Neuronal stem cell (in vitro differentiated cells): ENCODE results near the gene CAPN11.
"Not testable (repeated sequence)": the region's sequence is repeated elsewhere in the genome, so short reads cannot be mapped to it uniquely, and the experiment has no call there.

ENCODE experiments used
- DNase-seq: peaks from one replicate; pipeline ENCODE4 v3.0.0-alpha.2; 2013; ENCODE audit warnings: low spot score
- H2AFZ ChIP-seq: one replicate; pipeline ENCODE4 v1.6.1; 2013; ENCODE audit warnings: mild to moderate bottlenecking, low read length, inconsistent platforms
- H2AK5ac ChIP-seq: 2 replicates; pipeline ENCODE4 v1.6.1; 2013; ENCODE audit warnings: low read depth, mild to moderate bottlenecking, inconsistent platforms, low read length, moderate library complexity, mixed read lengths
- H2BK120ac ChIP-seq: 2 replicates; pipeline ENCODE4 v1.6.1; 2013; ENCODE audit warnings: low read depth, mild to moderate bottlenecking, inconsistent platforms, low read length, moderate library complexity, mixed read lengths
- H2BK12ac ChIP-seq: one replicate; pipeline ENCODE4 v1.6.1; 2013; ENCODE audit warnings: low read length, inconsistent platforms
- H2BK15ac ChIP-seq: 2 replicates; pipeline ENCODE4 v1.6.1; 2013; ENCODE audit warnings: mild to moderate bottlenecking, low read length, inconsistent platforms, mixed read lengths
- H2BK5ac ChIP-seq: one replicate; pipeline ENCODE4 v1.6.1; 2013; ENCODE audit warnings: inconsistent platforms, mild to moderate bottlenecking, low read length, moderate library complexity
- H3K14ac ChIP-seq: one replicate; pipeline ENCODE4 v1.6.1; 2013; ENCODE audit warnings: low read length, inconsistent platforms
- H3K18ac ChIP-seq: 2 replicates; pipeline ENCODE4 v1.6.1; 2013; ENCODE audit warnings: low read length, inconsistent platforms
- H3K23ac ChIP-seq: 2 replicates; pipeline ENCODE4 v1.6.1; 2013; ENCODE audit warnings: low read depth, mild to moderate bottlenecking, mixed read lengths, low read length, inconsistent platforms; ENCODE audit not compliant: poor library complexity
- H3K27ac ChIP-seq: replicated peaks from 3 replicates; pipeline ENCODE4 v1.5.1; 2013; ENCODE audit warnings: low read length, inconsistent platforms
- H3K27me3 ChIP-seq, 3 experiments: 2 replicates each; pipeline ENCODE4 v1.6.1; 2013; ENCODE audit warnings: low read length in 3 of 3, mild to moderate bottlenecking in 2 of 3, inconsistent platforms in 1 of 3, low read depth in 1 of 3, mixed read lengths in 1 of 3, moderate library complexity in 1 of 3; ENCODE audit not compliant: control insufficient read depth in 3 of 3, insufficient read depth in 3 of 3
- H3K36me3 ChIP-seq, 2 donors: replicated peaks in 1 of 2; 2 replicates each; pipeline ENCODE4 v1.6.1; 2013; ENCODE audit warnings: low read length in 2 of 2; ENCODE audit not compliant: control insufficient read depth in 2 of 2, insufficient read depth in 2 of 2
- H3K4ac ChIP-seq: 2 replicates; pipeline ENCODE4 v1.6.1; 2013; ENCODE audit warnings: inconsistent platforms, mild to moderate bottlenecking, low read length, moderate library complexity
- H3K4me1 ChIP-seq, 2 donors: 1 replicate in 1 of 2; 2 replicates in 1 of 2; pipeline ENCODE4 v1.6.1; 2013; ENCODE audit warnings: low read length in 2 of 2, low read depth in 1 of 2; ENCODE audit not compliant: control insufficient read depth in 2 of 2, insufficient read depth in 1 of 2
- H3K4me2 ChIP-seq: one replicate; pipeline ENCODE4 v1.6.1; 2013; ENCODE audit warnings: mild to moderate bottlenecking, low read length, inconsistent platforms; ENCODE audit not compliant: insufficient read depth, poor library complexity, severe bottlenecking
- H3K4me3 ChIP-seq, 2 donors: 2 replicates each; pipeline ENCODE4 v1.5.1; 2013; ENCODE audit warnings: low read length in 2 of 2, mild to moderate bottlenecking in 2 of 2, inconsistent platforms in 1 of 2, moderate library complexity in 1 of 2
- H3K79me1 ChIP-seq: one replicate; pipeline ENCODE4 v1.6.1; 2013; ENCODE audit warnings: low read depth, mild to moderate bottlenecking, inconsistent platforms, low read length, moderate library complexity
- H3K9ac ChIP-seq: one replicate; pipeline ENCODE4 v1.6.1; 2013; ENCODE audit warnings: mild to moderate bottlenecking, low read depth, low read length, inconsistent platforms; ENCODE audit not compliant: poor library complexity
- H3K9me3 ChIP-seq, 2 donors: replicated peaks in 1 of 2; 2 replicates each; pipeline versions ENCODE3 to v1.6.1; 2013; ENCODE audit warnings: low read length in 2 of 2, mild to moderate bottlenecking in 2 of 2, inconsistent platforms in 1 of 2, low read depth in 1 of 2, mixed read lengths in 1 of 2, moderate library complexity in 1 of 2; ENCODE audit not compliant: control insufficient read depth in 2 of 2, insufficient read depth in 1 of 2
- H4K8ac ChIP-seq: one replicate; pipeline ENCODE4 v1.6.1; 2013; ENCODE audit warnings: low read depth, mild to moderate bottlenecking, inconsistent platforms, low read length, moderate library complexity
- H4K91ac ChIP-seq: one replicate; pipeline ENCODE4 v1.6.1; 2013; ENCODE audit warnings: low read length, low read depth, mild to moderate bottlenecking, inconsistent platforms; ENCODE audit not compliant: poor library complexity
- WGBS, 2 donors: extraction: QIAGEN DNeasy Blood & Tissue Kit; methylation state at CpG; one replicate each; pipeline ENCODE4 v1.1.7; 2013; ENCODE audit warnings: missing lambda C conversion rate in 2 of 2, mixed read lengths in 1 of 2; ENCODE audit not compliant: insufficient read length in 2 of 2, insufficient replicate concordance in 1 of 2; ENCODE audit errors: extremely low coverage in 2 of 2; 5-methylcytosine and 5-hydroxymethylcytosine counted together

Gene CAPN11

DNA sequence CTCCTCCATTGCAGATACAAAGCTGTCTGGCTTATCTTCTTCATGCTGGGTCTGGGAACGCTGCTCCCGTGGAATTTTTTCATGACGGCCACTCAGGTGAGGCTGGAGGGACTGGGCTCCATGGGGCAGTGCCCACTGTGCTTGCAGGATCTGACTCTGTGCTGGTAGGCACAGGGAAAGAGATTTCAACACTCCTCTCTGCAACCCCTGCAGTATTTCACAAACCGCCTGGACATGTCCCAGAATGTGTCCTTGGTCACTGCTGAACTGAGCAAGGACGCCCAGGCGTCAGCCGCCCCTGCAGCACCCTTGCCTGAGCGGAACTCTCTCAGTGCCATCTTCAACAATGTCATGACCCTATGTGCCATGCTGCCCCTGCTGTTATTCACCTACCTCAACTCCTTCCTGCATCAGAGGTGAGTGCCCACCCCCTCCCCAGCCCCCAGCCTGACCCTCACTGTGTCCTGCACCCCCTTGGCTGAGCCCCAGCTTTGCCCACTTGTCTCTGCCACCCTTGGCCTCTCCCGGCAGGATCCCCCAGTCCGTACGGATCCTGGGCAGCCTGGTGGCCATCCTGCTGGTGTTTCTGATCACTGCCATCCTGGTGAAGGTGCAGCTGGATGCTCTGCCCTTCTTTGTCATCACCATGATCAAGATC lies 70.9 kb downstream of the CAPN11 start:
- Histone ChIP-seq H3K9me3 (no peaks in the 10 kb centered on the region), H3K4me2 (no peak overlapping the region), H2BK120ac (no peak overlapping the region), H3K79me1 (peaks cover 7% of the 10 kb centered on the region), H2BK12ac (no peak overlapping the region), H3K27ac (no peak overlapping the region), H3K23ac (no peak overlapping the region), H3K4ac (no peak overlapping the region), H2AFZ (no peak overlapping the region), H3K18ac (no peak overlapping the region), H3K27me3 (peaks cover 0 to 2% (median 0%) of the 10 kb centered on the region in 3 experiments), H4K91ac (no peak overlapping the region), H4K8ac (no peak overlapping the region), H3K14ac (no peak overlapping the region), H3K9ac (no peak overlapping the region), H3K4me1 (peaks cover 27% of the 10 kb centered on the region in 2 donors), H3K4me3 (no peak overlapping the region), H3K36me3 (peaks cover 19 to 65% of the 10 kb centered on the region in 2 donors), H2BK5ac (no peak overlapping the region), H2BK15ac (no peak overlapping the region), H2AK5ac (no peak overlapping the region)
- WGBS, 2 donors, result no CpG with 5 or more reads among the region's 11 CpGs
- no peak for DNase-seq

DNA sequence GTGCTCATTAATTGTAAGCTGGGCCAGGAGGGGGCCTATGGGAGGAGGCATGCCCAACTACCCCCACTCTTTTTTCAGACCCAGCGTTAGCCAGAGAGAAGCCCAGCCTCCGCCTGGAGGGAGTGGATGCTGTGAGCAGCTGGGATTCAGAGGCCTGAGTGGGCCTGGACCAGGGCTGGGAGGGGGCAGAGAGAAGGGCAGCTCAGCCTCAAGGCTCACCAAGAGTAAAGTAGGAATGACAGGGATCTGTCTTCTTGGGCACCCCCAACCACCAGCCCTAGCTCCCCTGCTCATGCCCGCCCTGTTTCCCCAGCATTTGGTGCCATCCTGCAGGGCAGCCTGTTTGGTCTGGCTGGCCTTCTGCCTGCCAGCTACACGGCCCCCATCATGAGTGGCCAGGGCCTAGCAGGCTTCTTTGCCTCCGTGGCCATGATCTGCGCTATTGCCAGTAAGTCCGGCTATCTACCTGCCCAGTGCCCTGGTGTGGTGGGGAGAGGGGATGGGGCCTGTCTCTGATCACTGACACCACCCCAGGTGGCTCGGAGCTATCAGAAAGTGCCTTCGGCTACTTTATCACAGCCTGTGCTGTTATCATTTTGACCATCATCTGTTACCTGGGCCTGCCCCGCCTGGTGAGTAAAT lies 71.5 kb downstream of the CAPN11 start:
- peaks cover 23 to 26% of the 10 kb centered on the region in 2 donors for H3K4me1 ChIP-seq
- no peak overlapping the region for H2BK120ac ChIP-seq
- no peak overlapping the region for H4K8ac ChIP-seq
- H4K91ac ChIP-seq, result no peak overlapping the region
- H3K4me2 ChIP-seq, result no peak overlapping the region
- no peak overlapping the region for H2AK5ac ChIP-seq
- no peak overlapping the region for H2AFZ ChIP-seq
- no peak overlapping the region for H3K4ac ChIP-seq
- WGBS, 2 donors, result no CpG with 5 or more reads among the region's 10 CpGs
- peaks cover 4% of the 10 kb centered on the region for H3K79me1 ChIP-seq
- no peak overlapping the region for H3K23ac ChIP-seq
- peaks cover 19 to 68% of the 10 kb centered on the region in 2 donors for H3K36me3 ChIP-seq
- no peak overlapping the region for H3K18ac ChIP-seq
- no peaks in the 10 kb centered on the region for H3K9me3 ChIP-seq
- no peak overlapping the region for H3K27ac ChIP-seq
- H3K14ac ChIP-seq, result no peak overlapping the region
- H2BK5ac ChIP-seq, result no peak overlapping the region
- DNase-seq, result no peak
- no peak overlapping the region for H3K4me3 ChIP-seq
- peaks cover 0 to 2% (median 0%) of the 10 kb centered on the region in 3 experiments for H3K27me3 ChIP-seq
- H2BK12ac ChIP-seq, result no peak overlapping the region
- no peak overlapping the region for H2BK15ac ChIP-seq
- no peak overlapping the region for H3K9ac ChIP-seq

DNA sequence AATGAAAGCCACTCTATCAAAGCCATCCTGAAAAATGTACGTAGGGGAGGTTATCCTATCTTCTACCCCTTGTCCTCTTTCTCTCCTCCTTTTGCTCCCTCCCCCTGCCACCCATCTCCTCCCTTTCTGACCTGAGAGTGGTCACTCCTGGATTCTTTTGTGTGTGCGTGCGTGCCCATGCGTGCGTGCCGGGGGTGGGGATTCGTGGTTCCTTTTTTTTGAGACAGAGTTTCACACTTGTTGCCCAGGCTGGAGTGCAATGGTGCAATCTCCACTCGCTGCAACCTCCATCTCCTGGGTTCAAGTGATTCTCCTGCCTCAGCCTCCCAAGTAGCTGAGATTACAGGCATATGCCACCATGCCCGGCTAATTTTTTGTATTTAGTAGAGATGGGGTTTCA lies 72.8 kb downstream of the CAPN11 start:
- not testable (repeated sequence) for H3K9ac ChIP-seq, H3K4me2 ChIP-seq, H2BK15ac ChIP-seq, H3K18ac ChIP-seq, H4K91ac ChIP-seq, H3K23ac ChIP-seq, H2AFZ ChIP-seq, H2AK5ac ChIP-seq, H3K14ac ChIP-seq, H3K27ac ChIP-seq, H2BK5ac ChIP-seq, H3K9me3 ChIP-seq, H3K4me3 ChIP-seq, H4K8ac ChIP-seq, H2BK12ac ChIP-seq, H3K27me3 ChIP-seq, DNase-seq, H2BK120ac ChIP-seq, H3K79me1 ChIP-seq, H3K4ac ChIP-seq
- no CpG with 5 or more reads among the region's 9 CpGs for WGBS, 2 donors
- peaks cover 19 to 76% of the 10 kb centered on the region in 2 donors for H3K36me3 ChIP-seq
- peaks cover 13 to 16% of the 10 kb centered on the region in 2 donors for H3K4me1 ChIP-seq

DNA sequence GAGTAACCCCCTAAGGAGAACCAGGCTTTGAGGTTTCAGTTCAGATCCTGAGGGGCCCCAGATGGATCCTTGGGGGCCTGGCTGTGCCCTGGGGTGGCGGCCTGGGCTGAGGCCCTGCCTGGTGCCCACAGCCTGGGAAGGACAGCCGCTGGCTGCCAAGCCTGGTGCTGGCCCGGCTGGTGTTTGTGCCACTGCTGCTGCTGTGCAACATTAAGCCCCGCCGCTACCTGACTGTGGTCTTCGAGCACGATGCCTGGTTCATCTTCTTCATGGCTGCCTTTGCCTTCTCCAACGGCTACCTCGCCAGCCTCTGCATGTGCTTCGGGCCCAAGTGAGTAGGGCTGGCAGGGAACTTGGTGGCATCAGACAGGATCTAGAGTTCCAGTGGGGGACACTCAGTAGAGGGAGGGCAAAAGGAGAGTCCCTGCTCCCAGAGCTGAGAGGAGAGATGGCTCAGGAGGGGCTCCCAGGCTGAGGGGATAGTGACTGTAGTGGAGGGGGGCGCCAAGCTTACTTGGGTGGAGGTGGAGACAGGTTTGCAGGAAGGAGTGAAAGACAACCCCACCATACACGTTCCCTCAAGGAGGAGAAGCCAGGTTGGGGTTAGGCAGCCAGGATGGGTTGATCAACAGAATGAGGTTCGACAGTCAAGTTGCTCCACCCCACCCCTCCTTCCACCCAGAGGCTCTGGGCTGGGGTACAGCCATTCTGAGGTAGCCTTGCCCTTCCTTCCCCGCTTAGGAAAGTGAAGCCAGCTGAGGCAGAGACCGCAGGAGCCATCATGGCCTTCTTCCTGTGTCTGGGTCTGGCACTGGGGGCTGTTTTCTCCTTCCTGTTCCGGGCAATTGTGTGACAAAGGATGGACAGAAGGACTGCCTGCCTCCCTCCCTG lies 74.3 kb downstream of the CAPN11 start:
- H3K4me2 ChIP-seq, result no peak overlapping the region
- no peak overlapping the region for H3K4ac ChIP-seq
- no peak overlapping the region for H2AK5ac ChIP-seq
- peaks cover 19 to 76% of the 10 kb centered on the region in 2 donors for H3K36me3 ChIP-seq
- no peak overlapping the region for H4K8ac ChIP-seq
- H3K14ac ChIP-seq, result no peak overlapping the region
- no peak overlapping the region for H3K9ac ChIP-seq
- no peak overlapping the region for H2BK5ac ChIP-seq
- no CpG with 5 or more reads among the region's 16 CpGs for WGBS, 2 donors
- H2AFZ ChIP-seq, result no peak overlapping the region
- DNase-seq, result no peak
- no peak overlapping the region for H3K27ac ChIP-seq
- no peak overlapping the region for H4K91ac ChIP-seq
- no peaks in the 10 kb centered on the region for H3K79me1 ChIP-seq
- H3K27me3 ChIP-seq, result no peaks in the 10 kb centered on the region
- H3K4me3 ChIP-seq, result no peak overlapping the region
- H3K4me1 ChIP-seq, result peaks cover 5 to 11% of the 10 kb centered on the region in 2 donors
- no peak overlapping the region for H2BK120ac ChIP-seq
- no peak overlapping the region for H3K18ac ChIP-seq
- H3K9me3 ChIP-seq, result no peaks in the 10 kb centered on the region
- no peak overlapping the region for H2BK12ac ChIP-seq
- peak overlapping the region; percentile 13 for H3K23ac ChIP-seq
- no peak overlapping the region for H2BK15ac ChIP-seq
